NOMO-1 treated with DMSO at 0.1 percent for 48 hours (cell line): ENCODE data around the gene ATXN7L3B.

Source experiments
- DNase-seq: peaks from one replicate; lab custom pipeline; 2025; ENCODE audit not compliant: unreplicated experiment; lab: John Stamatoyannopoulos, UW

Gene ATXN7L3B

GRCh38 chr12:74547249-74547648, 9.6 kb downstream of the ATXN7L3B start:
- no peak for DNase-seq

GRCh38 chr12:74551291-74551690, 13.7 kb downstream of the ATXN7L3B start:
- DNase-seq = no peak

GRCh38 chr12:74552201-74552600, 14.6 kb downstream of the ATXN7L3B start:
- no peak for DNase-seq

DNA sequence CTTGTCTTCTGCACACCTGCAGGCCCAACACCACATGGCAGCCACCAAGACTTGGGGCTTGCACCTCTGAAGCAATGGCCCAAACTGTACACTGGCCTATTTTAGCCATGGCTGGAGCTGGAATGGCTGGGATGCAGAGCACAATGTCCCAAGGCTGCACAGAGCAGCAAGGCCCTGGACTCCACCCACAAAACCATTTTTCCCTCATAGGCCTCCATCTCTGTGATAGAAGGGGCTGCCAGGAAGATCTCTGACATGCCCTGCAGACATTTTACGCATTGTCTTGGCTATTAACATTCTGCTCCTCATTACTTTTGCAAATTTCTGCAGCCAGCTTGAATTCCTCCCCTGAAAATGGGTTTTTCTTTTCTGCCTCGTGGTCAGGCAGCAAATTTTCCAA, 22.1 kb downstream of the ATXN7L3B start:
- DNase-seq = no peak

- no peak for DNase-seq
Observed at GRCh38 chr12:74563927-74564326, 26.3 kb downstream of the ATXN7L3B start.

DNA sequence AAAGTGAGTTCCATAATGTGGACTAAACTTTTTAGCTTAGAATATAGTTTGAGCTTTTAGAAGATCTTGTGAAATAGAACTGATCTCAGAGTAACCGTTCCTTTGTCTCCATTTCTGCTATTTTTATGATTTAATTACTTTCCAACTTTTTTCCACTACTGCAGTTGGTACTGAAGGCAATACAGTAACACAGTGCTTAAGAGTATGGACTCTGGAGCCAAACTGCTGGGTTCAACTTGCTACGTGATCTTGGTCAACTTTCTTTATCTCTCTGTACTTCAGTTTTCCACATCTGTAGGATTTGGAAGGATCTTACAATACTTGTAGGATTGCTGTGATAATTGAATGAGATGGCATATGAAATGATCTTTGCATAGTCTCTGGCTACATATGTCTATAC, 40.9 kb downstream of the ATXN7L3B start:
- DNase-seq = no peak

DNA sequence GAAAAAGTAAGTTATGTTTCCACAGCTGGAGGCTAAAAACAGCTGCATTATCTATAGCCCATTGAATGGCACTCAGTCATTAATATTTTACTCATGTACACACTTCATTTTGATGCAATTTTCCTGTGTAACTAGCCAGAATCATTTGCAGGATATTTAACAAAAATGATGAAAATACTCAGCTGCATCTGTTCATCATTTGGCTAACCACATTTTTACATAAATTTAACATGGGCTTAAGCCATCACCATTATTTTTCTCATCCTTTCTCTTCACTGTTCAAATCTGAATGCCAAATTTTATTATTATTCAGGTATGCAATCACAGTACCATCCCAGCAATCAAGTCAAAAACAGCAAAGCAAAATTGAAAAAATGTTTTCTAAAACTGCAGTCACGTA, 41.8 kb downstream of the ATXN7L3B start:
- DNase-seq = no peak

GRCh38 chr12:74579981-74580380, 42.3 kb downstream of the ATXN7L3B start:
- DNase-seq = no peak

GRCh38 chr12:74581439-74581838, 43.8 kb downstream of the ATXN7L3B start:
- DNase-seq = no peak

DNA sequence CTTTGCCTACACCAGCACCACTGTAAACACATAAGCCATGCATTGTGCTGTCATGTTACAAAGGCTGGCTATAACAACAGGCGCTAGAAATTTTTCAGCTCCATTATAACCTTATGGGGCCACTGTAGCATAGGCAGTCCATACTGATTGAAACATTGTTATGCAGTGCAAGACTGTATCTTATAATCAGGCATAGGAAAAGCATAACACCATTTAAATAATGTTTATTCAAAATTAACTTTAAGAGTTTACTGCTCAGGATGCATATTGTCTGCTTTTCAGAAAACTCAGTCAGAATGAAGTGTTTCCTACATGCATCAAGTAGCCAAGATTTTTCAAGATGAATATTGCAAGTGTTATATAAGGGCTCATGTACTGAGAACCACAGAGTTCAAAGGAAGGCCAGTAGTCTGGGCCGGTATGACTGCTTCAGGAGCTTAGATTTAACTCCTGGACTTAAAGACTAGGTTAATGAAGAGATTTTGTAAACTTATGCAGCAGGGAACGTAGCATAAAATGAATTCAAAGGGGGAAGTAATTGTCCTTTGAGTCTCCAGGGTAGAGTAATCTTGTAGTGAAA, 46.9 kb downstream of the ATXN7L3B start:
- no peak for DNase-seq

- DNase-seq = no peak
Observed at GRCh38 chr12:74586251-74586650, 48.6 kb downstream of the ATXN7L3B start.
